Natural killer cell (primary cell): Measurements from ENCODE around the gene HYAL2. TPM values are rescaled to one million over a fixed set of nuclear protein-coding genes. Genes with fewer than 3 reads are reported as not detected.

ENCODE experiments used
- ATAC-seq, 3 donors: fragments of 150-1000 bp in 2 of 3; fragments of 200-7000 bp in 1 of 3; cut with Tn5 transposase; 1 replicate in 1 of 3; 2 replicates in 2 of 3; pipeline ENCODE4 v1.10.0; 2021; ENCODE audit warnings: mild to moderate bottlenecking in 2 of 3, moderate library complexity in 2 of 3
- DNase-seq, 2 donors: peaks; one replicate each; pipeline versions ENCODE4 v3.0.0 to v3.0.0-alpha.2; 2013 to 2021; ENCODE audit warnings: mixed read lengths in 1 of 2
- H3K27ac ChIP-seq: one replicate; pipeline ENCODE4 v1.5.1; 2013; ENCODE audit warnings: mild to moderate bottlenecking, low read length
- H3K27me3 ChIP-seq: one replicate; pipeline ENCODE4 v1.6.1; 2013; ENCODE audit warnings: low read length; ENCODE audit not compliant: control insufficient read depth, insufficient read depth
- H3K36me3 ChIP-seq: one replicate; pipeline ENCODE4 v1.6.1; 2013; ENCODE audit warnings: low read length; ENCODE audit not compliant: control insufficient read depth, insufficient read depth
- H3K4me1 ChIP-seq: one replicate; pipeline ENCODE4 v1.6.1; 2013; ENCODE audit warnings: low read length; ENCODE audit not compliant: control insufficient read depth, insufficient read depth
- H3K4me3 ChIP-seq: one replicate; pipeline ENCODE4 v1.5.1; 2013; ENCODE audit warnings: low read length
- H3K9me3 ChIP-seq: one replicate; pipeline ENCODE4 v1.6.1; 2013; ENCODE audit warnings: low read length; ENCODE audit not compliant: control insufficient read depth, insufficient read depth
- H3K27ac Mint-ChIP-seq, 2 donors: one replicate each; pipeline ENCODE4 v1.8.0; 2022; ENCODE audit warnings: mild to moderate bottlenecking in 2 of 2, mixed read lengths in 2 of 2, moderate library complexity in 1 of 2
- H3K27me3 Mint-ChIP-seq, 2 donors: one replicate each; pipeline ENCODE4 v1.8.0; 2022; ENCODE audit warnings: low read depth in 2 of 2, mixed read lengths in 2 of 2
- H3K36me3 Mint-ChIP-seq: one replicate; pipeline ENCODE4 v1.8.0; 2022; ENCODE audit warnings: mixed read lengths
- H3K4me1 Mint-ChIP-seq, 2 donors: one replicate each; pipeline ENCODE4 v1.8.0; 2022; ENCODE audit warnings: mixed read lengths in 2 of 2
- H3K4me3 Mint-ChIP-seq: one replicate; pipeline ENCODE4 v1.8.0; 2022; ENCODE audit warnings: mild to moderate bottlenecking, moderate library complexity, mixed read lengths
- H3K9me3 Mint-ChIP-seq, 2 donors: one replicate each; pipeline ENCODE4 v1.8.0; 2022; ENCODE audit warnings: mixed read lengths in 2 of 2
- WGBS: methylation state at CpG from one replicate; pipeline ENCODE4 v1.1.7; 2013; ENCODE audit warnings: missing lambda C conversion rate; ENCODE audit not compliant: insufficient coverage; 5-methylcytosine and 5-hydroxymethylcytosine counted together
- intact Hi-C: fragments of 100-400 bp; cut with micrococcal nuclease; formaldehyde crosslinking; loops from one replicate; pipeline ENCODE4 v1.14.2; 2022
- total RNA-seq, 4 donors: library from RNA; stranded (reverse); fragments of 120-200 nt in 1 of 4; gene quantifications; one replicate each; pipeline versions ENCODE4 v1.2.3 to v1.2.4, GENCODE V29; 2013 to 2022
- TF ChIP-seq, protein P1 (sequence below): fragments of 200-600 bp; IDR thresholded peaks from one replicate; pipeline ENCODE4 v1.8.0; 2022; ENCODE audit warnings: antibody characterized with exemption

Gene HYAL2
- total RNA-seq, 3 donors from 2014 or later (not counting 1 experiment from before 2014, with no cell fraction given) = 1.2 to 3.7 (median 3.1) TPM

DNA sequence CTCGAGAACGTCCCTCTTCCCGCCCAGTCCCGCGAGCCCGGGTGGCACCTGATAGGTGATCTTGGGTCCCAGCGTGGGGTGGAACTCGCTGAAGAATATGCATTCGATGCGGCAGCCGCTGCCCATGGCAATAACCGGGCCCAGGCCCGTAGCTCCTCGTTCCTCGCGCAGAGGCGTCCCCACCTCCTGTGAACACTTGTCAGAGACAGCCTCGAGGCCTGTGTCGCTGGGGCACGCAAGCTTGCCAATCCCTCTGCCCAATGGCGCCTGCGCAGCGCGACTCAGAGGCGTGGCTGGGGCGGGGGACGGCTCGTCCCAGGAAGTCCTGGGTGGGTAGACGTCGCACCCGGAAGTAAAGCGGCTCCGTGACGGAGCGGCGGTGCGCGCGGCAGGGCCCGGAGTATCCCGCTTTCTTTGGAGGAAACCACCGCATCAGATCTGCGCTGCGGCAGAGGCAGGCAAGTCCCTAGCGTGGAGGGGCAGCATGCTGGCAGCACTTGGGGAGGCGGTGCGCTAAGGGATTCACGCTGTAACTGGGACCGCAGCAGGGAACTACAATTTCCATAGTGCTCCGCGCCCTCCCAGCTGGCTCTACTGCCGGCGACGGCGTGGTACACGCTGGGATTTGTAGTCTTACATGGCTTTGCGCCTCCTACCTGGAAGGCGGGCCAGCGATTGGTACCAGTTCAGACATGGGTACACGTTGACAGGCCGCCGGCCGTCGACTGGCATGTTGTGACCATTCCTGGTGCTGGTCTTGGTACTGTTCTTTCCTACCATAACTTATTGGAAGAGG is 28.2 kb upstream of the HYAL2 start, which contains the start of the genes CYB561D2 and NPRL2:
TSS of gene CYB561D2 (plus strand) at position 336 of the 796 bp plus-strand sequence. CDS start 572 bp downstream, outside the sequence.
TSS of gene NPRL2 (minus strand) at position 249 of the 796 bp plus-strand sequence. CDS start at position 126, 123 bp downstream.
- H3K4me3 ChIP-seq = peak within 1 kb of the TSS; percentile 86
- no peaks in the 10 kb centered on the region for H3K36me3 Mint-ChIP-seq
- ATAC-seq (peak; percentile 87 to 95 (median 88)), DNase-seq (peak; percentile 97 to 99)
- H3K4me1 Mint-ChIP-seq = peaks cover 36 to 68% of the 10 kb centered on the region in 2 donors
- H3K36me3 ChIP-seq = peaks cover 58% of the 10 kb centered on the region
- H3K27ac Mint-ChIP-seq = peak within 1 kb of the TSS; percentile 96 to 98
- under 1% methylated on average over 64 of the region's 64 CpGs for WGBS
- no peaks in the 10 kb centered on the region for H3K27me3 ChIP-seq
- H3K27me3 Mint-ChIP-seq = no peaks in the 10 kb centered on the region
- peak within 1 kb of the TSS; percentile 96 for H3K4me3 Mint-ChIP-seq
- no peaks in the 10 kb centered on the region for H3K9me3 ChIP-seq
- no peaks in the 10 kb centered on the region for H3K9me3 Mint-ChIP-seq
- intact Hi-C loops = loop anchor here (1.0 to 10.0 kb wide), 3 partner anchors 9 to 1034 kb away; partner anchors contain the start of genes MANF and TMEM115
- H3K4me1 ChIP-seq = peaks cover 64% of the 10 kb centered on the region
- TF ChIP-seq, protein P1, sequence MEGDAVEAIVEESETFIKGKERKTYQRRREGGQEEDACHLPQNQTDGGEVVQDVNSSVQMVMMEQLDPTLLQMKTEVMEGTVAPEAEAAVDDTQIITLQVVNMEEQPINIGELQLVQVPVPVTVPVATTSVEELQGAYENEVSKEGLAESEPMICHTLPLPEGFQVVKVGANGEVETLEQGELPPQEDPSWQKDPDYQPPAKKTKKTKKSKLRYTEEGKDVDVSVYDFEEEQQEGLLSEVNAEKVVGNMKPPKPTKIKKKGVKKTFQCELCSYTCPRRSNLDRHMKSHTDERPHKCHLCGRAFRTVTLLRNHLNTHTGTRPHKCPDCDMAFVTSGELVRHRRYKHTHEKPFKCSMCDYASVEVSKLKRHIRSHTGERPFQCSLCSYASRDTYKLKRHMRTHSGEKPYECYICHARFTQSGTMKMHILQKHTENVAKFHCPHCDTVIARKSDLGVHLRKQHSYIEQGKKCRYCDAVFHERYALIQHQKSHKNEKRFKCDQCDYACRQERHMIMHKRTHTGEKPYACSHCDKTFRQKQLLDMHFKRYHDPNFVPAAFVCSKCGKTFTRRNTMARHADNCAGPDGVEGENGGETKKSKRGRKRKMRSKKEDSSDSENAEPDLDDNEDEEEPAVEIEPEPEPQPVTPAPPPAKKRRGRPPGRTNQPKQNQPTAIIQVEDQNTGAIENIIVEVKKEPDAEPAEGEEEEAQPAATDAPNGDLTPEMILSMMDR = no peak
- peak within 1 kb of the TSS; percentile 90 for H3K27ac ChIP-seq

DNA sequence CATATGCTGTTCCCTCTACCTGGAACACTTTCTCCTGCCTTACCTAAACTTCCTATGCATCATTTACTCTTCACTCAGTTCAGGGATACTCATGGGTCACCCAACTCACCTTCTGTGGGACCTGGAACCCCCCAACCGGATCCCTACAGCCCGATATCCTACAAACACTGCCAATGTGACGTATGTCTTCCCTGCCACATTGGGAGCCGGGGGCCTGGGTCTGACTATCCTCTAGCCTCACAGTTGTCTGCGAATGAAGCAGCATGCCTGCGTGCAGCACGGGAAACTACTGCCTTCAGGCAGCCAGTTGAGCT is 27.6 kb upstream of the HYAL2 start:
- peaks cover 65% of the 10 kb centered on the region for H3K4me1 ChIP-seq
- peak overlapping the region; percentile 96 to 98 for H3K27ac Mint-ChIP-seq
- no peaks in the 10 kb centered on the region for H3K27me3 Mint-ChIP-seq
- H3K36me3 Mint-ChIP-seq = no peaks in the 10 kb centered on the region
- TF ChIP-seq, protein P1 = no peak
- ATAC-seq (no peak), DNase-seq (no peak)
- intact Hi-C loops = loop anchor here (1.0 to 10.0 kb wide), 2 partner anchors 78 to 1035 kb away; partner anchors contain the start of gene MANF
- H3K36me3 ChIP-seq = peaks cover 53% of the 10 kb centered on the region
- WGBS = 13% methylated on average over 7 of the region's 7 CpGs
- no peaks in the 10 kb centered on the region for H3K27me3 ChIP-seq
- H3K4me3 Mint-ChIP-seq = peak overlapping the region; percentile 96
- H3K4me3 ChIP-seq = peak overlapping the region; percentile 86
- peaks cover 38 to 67% of the 10 kb centered on the region in 2 donors for H3K4me1 Mint-ChIP-seq
- peak overlapping the region; percentile 90 for H3K27ac ChIP-seq
- no peaks in the 10 kb centered on the region for H3K9me3 ChIP-seq
- no peaks in the 10 kb centered on the region for H3K9me3 Mint-ChIP-seq

DNA sequence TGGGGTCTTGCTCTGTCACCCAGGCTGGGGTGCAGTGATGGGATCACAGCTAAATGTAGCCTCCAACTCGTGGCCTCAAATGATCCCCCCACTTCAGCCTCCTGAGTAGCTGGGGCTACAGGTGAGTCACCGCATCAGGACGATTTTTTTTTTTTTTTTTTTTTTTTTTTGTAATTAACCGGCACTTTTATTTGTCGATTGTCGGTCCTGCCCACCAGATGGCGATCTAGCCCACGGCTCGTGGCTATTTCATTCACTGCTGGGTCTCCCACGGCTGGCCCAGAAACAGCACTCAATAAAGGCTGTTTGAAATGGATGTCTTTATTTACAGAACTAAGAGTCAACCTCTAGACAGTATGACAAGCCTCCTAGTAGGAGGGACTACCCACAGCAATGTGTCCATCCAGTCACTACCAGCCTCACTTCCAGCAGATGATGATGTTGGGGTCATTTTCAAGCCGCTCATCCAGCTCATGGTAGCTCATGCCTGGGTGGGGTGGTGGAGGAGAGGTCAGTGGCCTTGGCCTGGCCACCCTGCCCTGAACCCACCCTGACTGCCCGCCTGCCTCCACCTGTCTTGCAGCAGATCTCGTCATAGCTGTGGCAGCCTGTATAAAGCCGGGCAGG is 24.8 kb upstream of the HYAL2 start:
- no peaks in the 10 kb centered on the region for H3K9me3 ChIP-seq
- H3K27me3 Mint-ChIP-seq = no peaks in the 10 kb centered on the region
- H3K36me3 Mint-ChIP-seq = no peaks in the 10 kb centered on the region
- no peaks in the 10 kb centered on the region for H3K9me3 Mint-ChIP-seq
- 29% methylated on average over 13 of the region's 14 CpGs for WGBS
- no peaks in the 10 kb centered on the region for H3K27me3 ChIP-seq
- peak overlapping the region; percentile 19 for H3K27ac ChIP-seq
- TF ChIP-seq, protein P1 = peak; percentile 66
- H3K4me1 ChIP-seq = peaks cover 87% of the 10 kb centered on the region
- intact Hi-C loops = loop anchor here (1.0 kb wide), 3 partner anchors 195 to 264 kb away; partner anchors contain the start of gene CISH
- H3K4me3 ChIP-seq = no peak overlapping the region
- peaks cover 27% of the 10 kb centered on the region for H3K36me3 ChIP-seq
- peak; percentile 20 to 49 (median 37) for ATAC-seq
- H3K4me1 Mint-ChIP-seq = peaks cover 43 to 80% of the 10 kb centered on the region in 2 donors
- peak; percentile 76 to 91 for DNase-seq
- peak overlapping the region; percentile 57 to 70 for H3K27ac Mint-ChIP-seq
- peak overlapping the region; percentile 77 for H3K4me3 Mint-ChIP-seq
